Fibroblast of the aortic adventitia (primary cell): ENCODE measurements around the gene RNASE7. TPM values are rescaled to one million over a fixed set of nuclear protein-coding genes. Genes with fewer than 3 reads are reported as not detected.

Experiments used
- DNase-seq: peaks from one replicate; pipeline ENCODE4 v3.0.0-alpha.2; 2010; ENCODE audit warnings: low read depth
- H3K4me3 ChIP-seq: 2 replicates; pipeline ENCODE4 v1.5.1; 2011; ENCODE audit warnings: low read depth, mild to moderate bottlenecking, control low read depth, low read length, moderate library complexity
- total RNA-seq: library from RNA; depleted of rRNA; stranded (reverse); fragments of >200 nt; gene quantifications from 2 replicates; pipeline ENCODE4 v1.2.3, GENCODE V29; 2012; ENCODE audit warnings: low replicate concordance
- TF ChIP-seq, protein P1 (sequence below): IDR thresholded peaks from 2 replicates; pipeline ENCODE4 v1.5.1; 2011; ENCODE audit warnings: mild to moderate bottlenecking, low read length, control low read depth, inconsistent platforms; ENCODE audit not compliant: insufficient read depth

Gene RNASE7
- total RNA-seq, 1 donor, result not detected

DNA sequence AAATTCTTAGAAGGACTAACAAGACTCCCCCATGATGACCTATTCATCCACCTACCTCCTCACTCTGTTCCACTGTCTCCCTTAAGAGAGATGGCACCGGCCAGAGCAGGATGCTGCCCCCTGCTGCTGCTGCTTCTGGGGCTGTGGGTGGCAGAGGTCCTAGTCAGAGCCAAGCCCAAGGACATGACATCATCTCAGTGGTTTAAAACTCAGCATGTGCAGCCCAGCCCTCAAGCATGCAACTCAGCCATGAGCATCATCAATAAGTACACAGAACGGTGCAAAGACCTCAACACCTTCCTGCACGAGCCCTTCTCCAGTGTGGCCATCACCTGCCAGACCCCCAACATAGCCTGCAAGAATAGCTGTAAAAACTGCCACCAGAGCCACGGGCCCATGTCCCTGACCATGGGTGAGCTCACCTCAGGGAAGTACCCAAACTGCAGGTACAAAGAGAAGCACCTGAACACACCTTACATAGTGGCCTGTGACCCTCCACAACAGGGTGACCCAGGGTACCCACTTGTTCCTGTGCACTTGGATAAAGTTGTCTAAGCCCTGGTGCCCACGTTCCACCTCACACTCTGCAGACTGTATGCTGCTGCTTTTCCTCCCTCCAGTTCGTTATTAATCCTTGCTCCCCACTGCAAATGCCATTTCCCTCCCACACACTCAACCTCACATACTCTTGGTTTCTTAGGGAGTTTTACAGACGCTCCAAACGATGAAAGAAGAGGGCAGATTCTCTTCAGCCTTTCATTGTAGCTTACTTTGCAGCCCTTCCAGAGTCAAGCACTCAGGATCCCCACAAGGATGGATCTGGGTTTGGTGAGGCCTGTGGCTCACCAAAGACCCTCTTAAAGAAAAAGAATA, 15.9 kb downstream of the RNASE7 start, which contains the start of gene RNASE8:
Gene RNASE8 (plus strand): TSS at position 20 of the 873 bp plus-strand sequence. CDS start 71 bp downstream, at position 91.
- no peak within 1 kb of the TSS for H3K4me3 ChIP-seq
- TF ChIP-seq, protein P1, sequence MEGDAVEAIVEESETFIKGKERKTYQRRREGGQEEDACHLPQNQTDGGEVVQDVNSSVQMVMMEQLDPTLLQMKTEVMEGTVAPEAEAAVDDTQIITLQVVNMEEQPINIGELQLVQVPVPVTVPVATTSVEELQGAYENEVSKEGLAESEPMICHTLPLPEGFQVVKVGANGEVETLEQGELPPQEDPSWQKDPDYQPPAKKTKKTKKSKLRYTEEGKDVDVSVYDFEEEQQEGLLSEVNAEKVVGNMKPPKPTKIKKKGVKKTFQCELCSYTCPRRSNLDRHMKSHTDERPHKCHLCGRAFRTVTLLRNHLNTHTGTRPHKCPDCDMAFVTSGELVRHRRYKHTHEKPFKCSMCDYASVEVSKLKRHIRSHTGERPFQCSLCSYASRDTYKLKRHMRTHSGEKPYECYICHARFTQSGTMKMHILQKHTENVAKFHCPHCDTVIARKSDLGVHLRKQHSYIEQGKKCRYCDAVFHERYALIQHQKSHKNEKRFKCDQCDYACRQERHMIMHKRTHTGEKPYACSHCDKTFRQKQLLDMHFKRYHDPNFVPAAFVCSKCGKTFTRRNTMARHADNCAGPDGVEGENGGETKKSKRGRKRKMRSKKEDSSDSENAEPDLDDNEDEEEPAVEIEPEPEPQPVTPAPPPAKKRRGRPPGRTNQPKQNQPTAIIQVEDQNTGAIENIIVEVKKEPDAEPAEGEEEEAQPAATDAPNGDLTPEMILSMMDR, result no peak
- DNase-seq, result no peak

DNA sequence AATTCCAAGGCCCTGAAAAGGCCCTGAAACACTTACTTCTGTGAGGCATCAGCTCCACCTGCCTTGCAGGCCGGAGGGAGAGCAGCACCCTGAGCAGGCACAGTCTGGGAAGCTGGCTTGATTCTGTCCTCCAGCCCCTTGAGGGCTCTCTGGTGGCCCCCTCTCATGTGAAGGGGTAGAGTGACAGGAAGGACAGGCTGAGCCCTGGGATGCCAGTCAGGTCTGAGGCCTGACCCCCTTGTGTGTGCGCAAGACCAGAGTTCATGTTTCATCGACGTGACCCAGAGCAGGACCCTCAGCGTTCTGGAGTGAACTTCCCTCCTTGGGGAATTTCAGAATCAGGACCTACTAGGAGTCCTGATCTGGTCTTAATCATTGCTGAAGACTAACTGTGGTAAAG, 16.7 kb downstream of the RNASE7 start:
- TF ChIP-seq, protein P1, result no peak
- DNase-seq, result no peak
- H3K4me3 ChIP-seq, result no peak overlapping the region

DNA sequence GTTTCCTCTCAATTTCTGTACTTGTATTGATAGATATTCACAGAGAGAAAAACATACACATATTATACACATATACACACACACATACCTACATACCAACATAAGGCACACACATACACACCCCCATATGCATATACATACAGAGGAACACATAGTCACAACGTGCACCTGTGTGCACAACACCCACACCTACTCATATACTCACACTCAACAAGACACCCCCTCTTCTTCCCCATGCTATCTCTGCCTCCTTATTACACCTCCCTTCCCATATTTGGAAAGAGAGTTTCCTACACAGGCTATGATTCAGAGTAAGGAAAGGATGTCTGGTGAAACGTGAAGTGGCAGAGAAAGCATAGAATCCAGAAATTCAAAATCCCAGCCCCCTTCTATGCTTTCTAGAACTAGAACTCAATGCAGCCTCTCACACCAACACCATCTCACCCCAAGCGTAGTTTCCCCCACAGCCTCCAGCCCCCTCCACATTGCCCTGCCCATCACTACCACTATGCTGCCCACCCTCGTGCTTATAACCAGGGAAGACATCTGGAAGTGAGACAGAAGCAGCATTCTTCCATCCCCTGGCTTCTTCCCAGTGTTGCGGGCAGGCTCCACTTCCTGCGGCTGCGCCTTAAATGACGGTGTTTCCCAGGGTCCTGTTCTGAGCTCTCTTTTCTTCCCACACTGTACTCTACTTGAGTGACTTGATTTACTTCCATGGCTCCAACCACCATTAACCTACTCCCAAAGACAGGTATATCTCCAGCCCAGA, 17.9 kb downstream of the RNASE7 start:
- TF ChIP-seq, protein P1, result no peak
- H3K4me3 ChIP-seq, result no peak overlapping the region
- DNase-seq, result no peak

DNA sequence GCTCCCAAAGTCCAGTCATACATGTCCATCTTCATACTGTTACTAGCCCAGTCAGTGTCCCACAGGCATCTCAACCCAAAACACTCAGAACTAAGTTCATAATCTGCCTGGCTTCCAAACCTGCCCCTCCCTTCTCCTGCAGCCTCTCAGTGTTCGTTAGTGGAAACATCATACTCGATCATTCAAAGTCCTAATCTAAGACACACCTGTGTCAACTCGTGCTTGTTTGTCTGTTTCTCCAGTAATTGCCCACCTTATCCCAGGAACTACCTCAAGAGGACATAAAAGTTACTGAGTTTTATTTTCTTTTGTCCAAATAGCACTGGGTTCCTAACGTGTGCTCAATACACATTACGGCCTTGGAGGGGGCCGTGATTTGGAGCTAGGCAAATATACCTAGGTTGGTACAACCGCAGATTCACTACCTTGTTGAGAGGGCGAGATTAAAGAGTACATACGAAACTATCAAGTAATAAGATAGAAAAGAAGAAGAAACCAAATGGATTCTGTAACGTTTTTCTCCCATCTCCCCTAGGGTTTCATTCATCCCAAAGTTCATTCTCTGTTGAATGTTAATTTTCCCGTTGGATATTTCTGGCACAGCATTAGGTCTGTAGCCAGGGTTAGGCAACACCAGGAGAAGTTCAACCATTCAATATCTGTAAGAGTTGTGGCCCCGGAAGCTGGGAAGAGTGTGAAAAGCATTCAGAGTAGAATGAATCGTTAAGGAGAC, 18.6 kb downstream of the RNASE7 start:
- TF ChIP-seq, protein P1, result no peak
- no peak for DNase-seq

DNA sequence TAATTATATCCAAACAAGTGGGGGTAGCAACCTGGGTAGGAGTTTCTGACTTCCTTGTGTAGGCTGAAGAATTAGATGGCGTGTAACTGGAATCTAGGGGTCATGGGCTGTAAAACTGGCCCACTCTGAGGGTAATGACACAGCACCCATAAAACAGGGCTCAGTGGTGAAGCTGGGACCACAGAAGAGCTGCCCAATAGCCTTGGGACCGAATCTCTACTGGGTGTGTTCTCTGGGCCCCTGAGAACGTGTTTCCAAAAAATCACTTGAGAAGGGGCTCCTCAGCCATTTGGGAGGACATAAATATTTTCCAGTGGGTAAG, 19.1 kb downstream of the RNASE7 start:
- TF ChIP-seq, protein P1, result no peak
- no peak overlapping the region for H3K4me3 ChIP-seq
- no peak for DNase-seq

More for the DNA sequence above, 18.6 kb downstream of the RNASE7 start:
- no peak overlapping the region for H3K4me3 ChIP-seq

DNA sequence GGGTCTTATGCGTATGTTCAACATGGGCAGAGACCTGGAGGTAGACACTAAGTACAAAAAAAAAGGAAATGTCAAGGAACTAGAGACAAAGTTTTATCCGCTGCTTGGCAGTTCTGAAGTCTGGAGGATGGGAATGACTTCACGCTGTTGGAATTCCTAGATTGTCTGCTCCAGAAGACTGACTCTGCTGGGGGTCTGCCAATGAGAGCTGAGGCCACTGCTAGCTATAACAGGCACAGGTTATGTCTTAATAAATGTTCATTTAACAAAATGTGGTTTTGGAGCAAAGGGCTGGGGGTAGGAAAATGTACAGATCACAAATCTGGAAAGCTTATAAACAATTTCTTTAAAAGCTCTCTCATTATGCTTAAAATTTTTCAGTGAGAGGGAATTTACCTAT, 21.3 kb downstream of the RNASE7 start:
- no peak overlapping the region for H3K4me3 ChIP-seq
- DNase-seq, result peak; percentile 82
- TF ChIP-seq, protein P1, result no peak
